Heart right ventricle (tissue), 16 donors: ENCODE results near the gene TMEM14A. TPM values are rescaled to one million over a fixed set of nuclear protein-coding genes. Genes with fewer than 3 reads are reported as not detected.
A peak's percentile ranks its signal among the peaks of the same experiment; 100 is the strongest.

Experiments
- ATAC-seq, 8 donors: fragments of 200-7000 bp; cut with Tn5 transposase; one replicate each; pipeline ENCODE4 v1.9.1; 2020; ENCODE audit warnings: mild to moderate bottlenecking in 8 of 8, moderate library complexity in 8 of 8, moderate number of reproducible peaks in 1 of 8
- DNase-seq, 2 donors: peaks; one replicate each; pipeline ENCODE4 v3.0.0-alpha.2; 2020
- H3K27ac ChIP-seq, 10 donors: fragments of 200-600 bp; sonication (generic) in 2 of 10; one replicate each; pipeline versions ENCODE4 v1.5.0 to v1.8.0; 2020 to 2022; ENCODE audit warnings: mild to moderate bottlenecking in 3 of 10
- H3K27me3 ChIP-seq, 7 donors: fragments of 200-600 bp; one replicate each; pipeline ENCODE4 v1.8.0; 2021 to 2022; ENCODE audit warnings: mild to moderate bottlenecking in 2 of 7
- H3K36me3 ChIP-seq, 9 donors: fragments of 200-600 bp; sonication (generic) in 1 of 9; one replicate each; pipeline versions ENCODE4 v1.5.0 to v1.8.0; 2020 to 2022; ENCODE audit warnings: mild to moderate bottlenecking in 2 of 9
- H3K4me1 ChIP-seq, 9 donors: fragments of 200-600 bp; sonication (generic) in 1 of 9; one replicate each; pipeline versions ENCODE4 v1.5.0 to v1.8.0; 2020 to 2022; ENCODE audit warnings: mild to moderate bottlenecking in 4 of 9
- H3K4me3 ChIP-seq, 10 donors: fragments of 200-600 bp; sonication (generic) in 2 of 10; one replicate each; pipeline versions ENCODE4 v1.5.0 to v1.8.0; 2020 to 2022; ENCODE audit warnings: mild to moderate bottlenecking in 7 of 10, moderate library complexity in 2 of 10
- H3K9me3 ChIP-seq, 11 donors: fragments of 200-600 bp in 10 of 11; sonication (generic) in 2 of 11; one replicate each; pipeline versions ENCODE4 v1.5.0 to v1.8.0; 2013 to 2022; ENCODE audit warnings: mild to moderate bottlenecking in 2 of 11, control low read depth in 1 of 11, moderate library complexity in 1 of 11
- CTCF ChIP-seq, 9 donors: fragments of 200-600 bp; sonication (generic) in 2 of 9; IDR thresholded peaks; one replicate each; pipeline versions ENCODE4 v1.5.0 to v1.8.0; 2021 to 2022; ENCODE audit warnings: antibody characterized with exemption in 9 of 9, mild to moderate bottlenecking in 5 of 9, moderate library complexity in 1 of 9
- WGBS, 2 donors: extraction: QIAGEN DNeasy Blood & Tissue Kit; methylation state at CpG; one replicate each; pipeline ENCODE4 v1.1.7; 2013; ENCODE audit warnings: inconsistent platforms in 1 of 2; 5-methylcytosine and 5-hydroxymethylcytosine counted together
- intact Hi-C, 10 donors: fragments of 100-400 bp; cut with DNase I; formaldehyde crosslinking; loops; one replicate each; pipeline versions ENCODE4 v1.11.1 to v1.14.2; 2022
- polyA plus RNA-seq, 2 donors: library from polyadenylated mRNA; stranded (reverse); fragments of 200-250 nt; gene quantifications; one replicate each; pipeline ENCODE4 v1.2.3, GENCODE V29; 2013
- total RNA-seq, 10 donors: library from RNA; stranded (reverse); fragmentation: NEBNext Ultra II Directional in 3 of 10; extraction: Animal tissue kit (Norgen Biotek cat#: 25700) in 3 of 10; gene quantifications; one replicate each; pipeline versions ENCODE4 v1.2.1 to v1.2.4, GENCODE V29; 2021 to 2023
- donor health status: Arrhythmogenic right ventricular cardiomyopathy.
- donor health status: ischemic (EF 13 %, LVEDD 7.1; RV severe dilation, severe dysfunction).
- donor health status: healthy with polysubstance abuse.
- donor health status: DM: no; HTN: yes; CAD: no.
- donor health status: DM: no; HTN: no; CAD: no.
- donor health status: ischemic (EF 25% LVEDD 6.9; RV normal size, moderate dysfunction).
- donor health status: ischemic (EF 25% LVEDD 5.7; RV mildly dilated, moderate dysfunction).
- donor health status: healthy.
- donor health status: DM: yes; HTN: yes; CAD: no.
- donor health status: Ischemic cardiomyopathy.
- donor health status: ischemic (EF 35%, LVEDD 5.7; RV mildly dilated, moderate dysfunction).
- donor health status: nonischemic (EF 11% LVEDD 7.7; RV severe dilation, severe dysfunction).
- donor health status: DM: yes; HTN: yes; CAD: no.
- donor health status: PGD.
- donor health status: ischemic (EF 29% LVEDD 5.4; RV normal size, mild dysfunction).
- donor health status: nonischemic (EF 23%, LVEDD 6.1; RV moderate dilation, normal function).

TMEM14A gene
- total and polyA plus RNA-seq, 12 donors: 5.7 to 10.0 (median 6.9) TPM

GRCh38 chr6:52662031-52662430, 8.9 kb upstream of the TMEM14A start:
- Histone ChIP-seq H3K27ac (no peak overlapping the region), H3K4me1 (peaks cover 0 to 21% (median 8%) of the 10 kb centered on the region in 9 donors)
- 91 to 95% methylated on average over 2 of the region's 2 CpGs for WGBS, 2 donors

GRCh38 chr6:52663120-52663935, 7.6 kb upstream of the TMEM14A start:
- Histone ChIP-seq H3K9me3 (no peaks in the 10 kb centered on the region), H3K4me3 (peak overlapping the region; percentile 24 to 83 (median 71)), H3K36me3 (no peaks in the 10 kb centered on the region), H3K27me3 (peaks cover 0 to 19% (median 0%) of the 10 kb centered on the region in 7 donors), H3K27ac (peak overlapping the region in 6 of 10 donors; percentile 1 to 80 (median 74)), H3K4me1 (peaks cover 0 to 21% (median 8%) of the 10 kb centered on the region in 9 donors)
- TF ChIP-seq CTCF (IDR thresholded peaks at IDR 0.05): peak; percentile 68 to 97 (median 91)
- peak in 1 of 2 donors; percentile 60 for DNase-seq
- peak; percentile 36 to 91 (median 73) for ATAC-seq
- intact Hi-C loops: loop anchor here (1.0 to 10.0 kb wide), 10 partner anchors 66 to 379 kb away; partner anchors contain the start of genes MCM3 (in 3 of the 10) and GSTA4 (in 1 of the 10)
- 18 to 22% methylated on average over 12 of the region's 12 CpGs for WGBS, 2 donors

More at GRCh38 chr6:52662031-52662430, 8.9 kb upstream of the TMEM14A start:
- peaks cover 0 to 19% (median 0%) of the 10 kb centered on the region in 7 donors for H3K27me3 ChIP-seq
- H3K4me3 ChIP-seq: no peak overlapping the region
- no peaks in the 10 kb centered on the region for H3K36me3 ChIP-seq
- H3K9me3 ChIP-seq: no peaks in the 10 kb centered on the region
- ATAC-seq: no peak
- intact Hi-C loops: loop anchor here (2.0 to 10.0 kb wide), 9 partner anchors 65 to 377 kb away; partner anchors contain the start of genes MCM3 (in 3 of the 10) and GSTA4 (in 1 of the 10)
- DNase-seq: no peak
- no peak for TF ChIP-seq CTCF (IDR thresholded peaks at IDR 0.05)

GRCh38 chr6:52663936-52664185, 7.1 kb upstream of the TMEM14A start:
- H3K4me1 ChIP-seq: peaks cover 0 to 21% (median 8%) of the 10 kb centered on the region in 9 donors
- H3K27me3 ChIP-seq: peaks cover 0 to 19% (median 0%) of the 10 kb centered on the region in 7 donors
- no peaks in the 10 kb centered on the region for H3K9me3 ChIP-seq
- WGBS, 2 donors: 0% methylated on average over 11 of the region's 11 CpGs
- ATAC-seq: no peak
- TF ChIP-seq CTCF (IDR thresholded peaks at IDR 0.05): peak in 4 of 9 donors; percentile 1 to 50 (median 5)
- no peak for DNase-seq
- peak overlapping the region; percentile 24 to 83 (median 71) for H3K4me3 ChIP-seq
- intact Hi-C loops: loop anchor here (1.0 to 10.0 kb wide), 10 partner anchors 67 to 379 kb away; partner anchors contain the start of genes MCM3 (in 3 of the 10) and GSTA4 (in 1 of the 10)
- no peaks in the 10 kb centered on the region for H3K36me3 ChIP-seq
- peak overlapping the region in 9 of 10 donors; percentile 1 to 80 (median 74) for H3K27ac ChIP-seq

DNA sequence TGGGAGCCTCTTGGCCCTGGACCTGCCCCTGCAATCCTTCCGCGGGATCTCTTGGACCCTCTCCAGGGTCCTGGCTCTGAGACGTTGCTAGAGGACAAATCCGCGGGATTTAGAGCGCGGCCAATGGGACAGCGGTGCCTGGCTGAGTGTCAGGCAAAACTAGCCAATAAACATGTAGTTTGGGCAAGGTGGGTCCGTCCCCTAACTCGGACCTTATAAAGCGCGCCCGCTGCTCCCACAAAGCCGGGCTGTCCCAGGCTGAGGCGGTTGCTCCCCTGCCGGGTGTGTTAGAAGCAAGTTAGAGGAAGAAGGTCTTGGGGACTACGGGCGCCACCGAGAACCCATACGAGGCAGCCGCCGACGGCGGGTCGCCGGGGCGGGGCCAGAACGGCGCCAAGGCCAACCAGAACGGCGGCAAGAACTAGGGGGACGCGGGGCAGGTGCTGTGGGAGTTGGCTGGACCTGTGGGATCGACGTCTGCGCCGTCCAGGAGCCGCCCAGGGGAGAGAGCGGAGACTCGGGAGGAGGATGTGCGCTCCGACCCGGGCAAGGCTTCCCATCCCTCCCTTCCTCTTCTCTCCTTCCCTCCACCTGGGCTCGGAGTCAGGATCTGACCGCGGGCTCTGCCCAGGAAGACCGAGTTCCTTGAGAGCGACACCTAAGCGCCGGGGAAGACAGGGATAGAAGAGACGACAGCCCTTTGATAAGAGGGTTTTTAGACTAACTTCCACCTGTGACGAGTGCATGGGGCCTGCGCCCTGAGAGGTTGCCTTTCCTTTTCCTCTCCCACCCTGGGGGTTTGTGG, 6.5 kb upstream of the TMEM14A start:
- DNase-seq (peak; percentile 91 to 92), ATAC-seq (peak; percentile 97 to 99 (median 99))
- no peaks in the 10 kb centered on the region for H3K9me3 ChIP-seq
- H3K4me3 ChIP-seq: peak overlapping the region; percentile 24 to 83 (median 71)
- intact Hi-C loops: loop anchor here (2.0 to 10.0 kb wide), 8 partner anchors 67 to 380 kb away; partner anchors contain the start of genes MCM3 (in 3 of the 10) and GSTA4 (in 1 of the 10)
- H3K36me3 ChIP-seq: no peaks in the 10 kb centered on the region
- H3K4me1 ChIP-seq: peaks cover 0 to 21% (median 8%) of the 10 kb centered on the region in 9 donors
- TF ChIP-seq CTCF (IDR thresholded peaks at IDR 0.05): no peak
- WGBS, 2 donors: 3% methylated on average over 52 to 53 of the region's 53 CpGs
- H3K27ac ChIP-seq: peak overlapping the region in 9 of 10 donors; percentile 43 to 80 (median 74)
- peaks cover 0 to 19% (median 0%) of the 10 kb centered on the region in 7 donors for H3K27me3 ChIP-seq
